ENCODE measurements around the gene MGAT4C.
"Not testable (repeated sequence)": the region's sequence is repeated elsewhere in the genome, so short reads cannot be mapped to it uniquely, and the experiment has no call there.

The MGAT4C gene

GRCh38 chr12:86256163-86256562 is at the start of gene MGAT4C:
TSS of gene MGAT4C (minus strand) at chr12:86256391.
- DNase-seq (ENCODE audit: low spot score), result no peak

GRCh38 chr12:86296396-86296795 is 40.2 kb upstream of the MGAT4C start:
- DNase-seq (ENCODE audit: low spot score), result not testable (repeated sequence)

- no peak for DNase-seq (ENCODE audit: low spot score)
Observed at GRCh38 chr12:86293682-86294240, 37.6 kb upstream of the MGAT4C start.

- DNase-seq (ENCODE audit: low spot score), result no peak
Observed at GRCh38 chr12:86292480-86292879, 36.3 kb upstream of the MGAT4C start.

GRCh38 chr12:86290615-86291014 is 34.4 kb upstream of the MGAT4C start:
- DNase-seq (ENCODE audit: low spot score), result no peak

GRCh38 chr12:86286119-86286518 is 29.9 kb upstream of the MGAT4C start:
- DNase-seq (ENCODE audit: low spot score), result no peak

GRCh38 chr12:86283620-86284019 is 27.4 kb upstream of the MGAT4C start:
- DNase-seq (ENCODE audit: low spot score), result no peak

GRCh38 chr12:86275356-86275755 is 19.2 kb upstream of the MGAT4C start:
- no peak for DNase-seq (ENCODE audit: low spot score)

GRCh38 chr12:86265329-86265695 is 9.1 kb upstream of the MGAT4C start:
- no peak for DNase-seq (ENCODE audit: low spot score)

GRCh38 chr12:86264451-86265328 is 8.5 kb upstream of the MGAT4C start:
- no peak for DNase-seq (ENCODE audit: low spot score)

GRCh38 chr12:86261578-86261977 is 5.4 kb upstream of the MGAT4C start:
- no peak for DNase-seq (ENCODE audit: low spot score)

GRCh38 chr12:86261142-86261541 is 5.0 kb upstream of the MGAT4C start:
- no peak for DNase-seq (ENCODE audit: low spot score)

GRCh38 chr12:86260183-86260582 is 4.0 kb upstream of the MGAT4C start:
- no peak for DNase-seq (ENCODE audit: low spot score)

- no peak for DNase-seq (ENCODE audit: low spot score)
Observed at GRCh38 chr12:86257134-86257533, 943 bp upstream of the MGAT4C start.

GRCh38 chr12:86254399-86255107 is 1.6 kb downstream of the MGAT4C start:
- no peak for DNase-seq (ENCODE audit: low spot score)

- DNase-seq (ENCODE audit: low spot score), result no peak
Observed at GRCh38 chr12:86249851-86250250, 6.3 kb downstream of the MGAT4C start.

GRCh38 chr12:86249276-86249675 is 6.9 kb downstream of the MGAT4C start:
- DNase-seq (ENCODE audit: low spot score), result no peak

GRCh38 chr12:86247871-86248270 is 8.3 kb downstream of the MGAT4C start:
- no peak for DNase-seq (ENCODE audit: low spot score)

GRCh38 chr12:86241600-86241999 is 14.6 kb downstream of the MGAT4C start:
- DNase-seq (ENCODE audit: low spot score), result no peak

- DNase-seq (ENCODE audit: low spot score), result no peak
Observed at GRCh38 chr12:86234316-86234855, 21.8 kb downstream of the MGAT4C start.

GRCh38 chr12:86233126-86233525 is 23.1 kb downstream of the MGAT4C start:
- no peak for DNase-seq (ENCODE audit: low spot score)

GRCh38 chr12:86230516-86231146 is 25.6 kb downstream of the MGAT4C start:
- no peak for DNase-seq (ENCODE audit: low spot score)
